ENCODE results near the gene DRAP1. TPM values are rescaled to one million over a fixed set of nuclear protein-coding genes. Genes with fewer than 3 reads are reported as not detected.

The DRAP1 gene
- total RNA-seq, 4 donors from 2014 or later, result 96.7 to 146 (median 110) TPM

- DNase-seq (peak in 1 of 2 donors; percentile 46), ATAC-seq (no peak)
- Histone ChIP-seq H3K36me3 (no peaks in the 10 kb centered on the region), H3K27ac (peak overlapping the region in 2 of 4 donors; percentile 8 to 38), H3K4me1 (peaks cover 26 to 32% of the 10 kb centered on the region in 2 donors), H3K9me3 (no peaks in the 10 kb centered on the region), H3K4me3 (no peak overlapping the region), H3K27me3 (peaks cover 0 to 6% (median 3%) of the 10 kb centered on the region in 3 donors)
- TF ChIP-seq CTCF (IDR thresholded peaks at IDR 0.05 in 4 of 5, conservative IDR thresholded peaks at IDR 0.05 in 1 of 5) (peak in 4 of 5 experiments; percentile 17 to 40 (median 27)), POLR2A (IDR thresholded peaks at IDR 0.05) (peak in 1 of 2 donors; percentile 11)
- in situ Hi-C loops (cut with MboI; ENCODE audit: low sequenced_read_pairs in 4 of 4), result no loop called here
- intact Hi-C loops (cut with DNase I; ENCODE audit: low total_unique reads), result loop anchor here (10.0 kb wide), 1 partner anchor 463 kb away; the partner anchor contains the start of gene SLC29A2
These were observed 7.3 kb upstream of the DRAP1 start for GRCh38 chr11:65911682-65912568.

DNA sequence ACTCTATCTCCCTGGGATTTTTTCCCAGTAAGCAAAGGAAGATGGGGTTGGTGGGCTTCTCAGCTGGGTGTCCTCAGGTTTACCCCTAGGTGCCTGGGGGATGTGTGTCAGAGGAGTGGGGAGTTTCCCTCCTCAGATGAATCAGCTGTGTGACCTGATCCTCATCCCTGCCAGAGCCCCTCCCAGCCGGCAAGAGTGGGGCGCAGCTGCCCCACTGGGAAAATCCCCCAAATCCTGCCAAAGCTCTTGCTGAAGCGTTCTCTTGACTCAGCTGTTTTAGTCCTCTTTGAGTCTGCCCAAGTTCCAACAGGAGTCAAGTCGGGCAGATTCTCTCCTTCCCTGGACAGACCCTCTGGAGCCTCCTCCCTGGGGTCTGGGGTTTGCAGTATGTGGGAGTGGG lies 6.4 kb upstream of the DRAP1 start:
- intact Hi-C loops (cut with DNase I; ENCODE audit: low total_unique reads), result loop anchor here (10.0 kb wide), 1 partner anchor 462 kb away; the partner anchor contains the start of gene SLC29A2
- H3K27me3 ChIP-seq, result peaks cover 0 to 6% (median 3%) of the 10 kb centered on the region in 3 donors
- ATAC-seq (no peak), DNase-seq (no peak)
- H3K9me3 ChIP-seq, result no peaks in the 10 kb centered on the region
- no peak overlapping the region for H3K4me3 ChIP-seq
- peaks cover 36 to 41% of the 10 kb centered on the region in 2 donors for H3K4me1 ChIP-seq
- in situ Hi-C loops (cut with MboI; ENCODE audit: low sequenced_read_pairs in 4 of 4), result no loop called here
- H3K36me3 ChIP-seq, result no peaks in the 10 kb centered on the region
- H3K27ac ChIP-seq, result no peak overlapping the region
- TF ChIP-seq CTCF (IDR thresholded peaks at IDR 0.05 in 4 of 5, conservative IDR thresholded peaks at IDR 0.05 in 1 of 5), result no peak
- TF ChIP-seq POLR2A (IDR thresholded peaks at IDR 0.05), result no peak

DNA sequence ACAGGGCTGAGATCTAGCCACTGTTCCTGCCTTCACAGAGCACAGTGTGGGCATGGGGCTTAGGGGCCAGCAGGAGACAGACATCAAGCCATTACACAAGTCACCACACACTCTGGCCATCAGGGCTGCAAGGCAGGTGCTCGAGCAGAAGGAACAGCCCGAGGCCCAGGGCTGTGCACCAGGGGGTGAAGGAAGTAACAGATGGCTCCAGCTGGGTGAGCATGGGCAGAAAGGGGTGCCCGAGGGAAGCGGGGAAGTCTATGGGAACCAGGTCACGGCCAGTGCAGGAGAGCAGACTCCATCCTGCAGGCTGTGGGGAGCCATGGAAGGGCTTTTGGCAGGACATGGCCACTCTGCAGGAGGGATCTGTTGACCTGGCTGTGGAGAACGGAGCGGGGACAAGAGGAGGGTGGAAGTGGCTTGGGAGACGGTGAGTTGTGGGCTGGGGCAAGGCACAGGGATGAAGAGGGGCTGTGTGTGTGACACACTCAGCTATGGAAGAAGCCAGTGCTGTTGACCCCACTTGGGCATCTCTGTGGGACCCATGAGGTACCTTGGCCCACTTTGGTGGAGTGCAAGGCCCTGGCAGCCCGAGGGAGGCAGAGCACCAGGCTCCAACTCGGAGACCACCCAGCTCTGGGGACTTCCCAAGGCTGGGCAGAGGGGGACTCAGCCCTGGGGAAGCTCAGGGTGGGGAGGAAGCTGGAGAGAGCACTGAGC lies 4.0 kb upstream of the DRAP1 start:
- ATAC-seq (peak in 1 of 2 donors; percentile 2), DNase-seq (peak in 1 of 2 donors; percentile 25)
- Histone ChIP-seq H3K27me3 (peaks cover 0 to 4% (median 3%) of the 10 kb centered on the region in 3 donors), H3K4me1 (peaks cover 45 to 48% of the 10 kb centered on the region in 2 donors), H3K9me3 (no peaks in the 10 kb centered on the region), H3K36me3 (no peaks in the 10 kb centered on the region), H3K27ac (peak overlapping the region; percentile 86 to 98 (median 93)), H3K4me3 (peak overlapping the region in 1 of 4 donors; percentile 17)
- intact Hi-C loops (cut with DNase I; ENCODE audit: low total_unique reads), result loop anchor here (1.0 to 10.0 kb wide), 6 partner anchors 14 to 903 kb away; partner anchors contain the start of genes ARL2, CCDC85B, FOSL1 and SLC29A2
- TF ChIP-seq CTCF (IDR thresholded peaks at IDR 0.05 in 4 of 5, conservative IDR thresholded peaks at IDR 0.05 in 1 of 5), result no peak
- TF ChIP-seq POLR2A (IDR thresholded peaks at IDR 0.05), result no peak
- in situ Hi-C loops (cut with MboI; ENCODE audit: low sequenced_read_pairs in 4 of 4), result no loop called here

DNA sequence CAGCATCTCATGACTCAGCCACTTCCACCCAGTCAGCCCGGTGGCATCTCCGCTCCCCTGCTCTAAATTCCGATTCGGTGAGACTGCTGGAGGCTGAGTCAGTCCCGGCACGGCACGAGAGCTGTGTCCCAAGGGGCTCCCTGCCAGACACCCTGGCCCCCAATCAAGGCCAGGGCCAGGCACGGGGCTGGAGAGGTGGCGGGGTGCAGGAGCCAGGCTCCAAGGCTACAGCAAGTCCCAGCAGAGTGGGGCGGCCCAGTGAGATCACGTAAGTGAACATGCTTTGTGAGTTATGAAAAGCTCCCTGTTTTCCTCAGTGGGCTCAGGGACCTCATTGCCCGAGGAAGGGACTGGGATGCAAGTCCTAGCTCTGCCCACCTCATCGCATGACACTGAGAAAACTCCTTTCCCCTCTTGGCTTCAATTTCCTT lies 3.4 kb upstream of the DRAP1 start:
- TF ChIP-seq CTCF (IDR thresholded peaks at IDR 0.05 in 4 of 5, conservative IDR thresholded peaks at IDR 0.05 in 1 of 5) (no peak), POLR2A (IDR thresholded peaks at IDR 0.05) (peak in 1 of 2 donors; percentile 34)
- ATAC-seq, result peak; percentile 73 to 79
- in situ Hi-C loops (cut with MboI; ENCODE audit: low sequenced_read_pairs in 4 of 4) (no loop called here), intact Hi-C loops (cut with DNase I; ENCODE audit: low total_unique reads) (loop anchor here (1.0 to 10.0 kb wide), 6 partner anchors 15 to 904 kb away; partner anchors contain the start of genes ARL2, CCDC85B, FOSL1 and SLC29A2)
- H3K27ac ChIP-seq, result peak overlapping the region; percentile 86 to 98 (median 93)
- peaks cover 0 to 3% (median 0%) of the 10 kb centered on the region in 3 donors for H3K27me3 ChIP-seq
- peak; percentile 93 to 95 for DNase-seq
- peaks cover 0 to under 1% of the 10 kb centered on the region in 2 donors for H3K36me3 ChIP-seq
- H3K4me1 ChIP-seq, result peaks cover 51 to 53% of the 10 kb centered on the region in 2 donors
- H3K9me3 ChIP-seq, result no peaks in the 10 kb centered on the region
- H3K4me3 ChIP-seq, result peak overlapping the region in 3 of 4 donors; percentile 1 to 18 (median 17)
